ENCODE measurements around the gene C1orf94.

C1orf94 gene

GRCh38 chr1:34262023-34262853 lies 85.5 kb downstream of the C1orf94 start:
- no peak for DNase-seq

- no peak for DNase-seq
Measured at GRCh38 chr1:34262921-34263320, 86.2 kb downstream of the C1orf94 start.

- no peak for DNase-seq
Measured at GRCh38 chr1:34263406-34263805, 86.7 kb downstream of the C1orf94 start.

- no peak for DNase-seq
Measured at GRCh38 chr1:34265396-34265795, 88.7 kb downstream of the C1orf94 start.

DNA sequence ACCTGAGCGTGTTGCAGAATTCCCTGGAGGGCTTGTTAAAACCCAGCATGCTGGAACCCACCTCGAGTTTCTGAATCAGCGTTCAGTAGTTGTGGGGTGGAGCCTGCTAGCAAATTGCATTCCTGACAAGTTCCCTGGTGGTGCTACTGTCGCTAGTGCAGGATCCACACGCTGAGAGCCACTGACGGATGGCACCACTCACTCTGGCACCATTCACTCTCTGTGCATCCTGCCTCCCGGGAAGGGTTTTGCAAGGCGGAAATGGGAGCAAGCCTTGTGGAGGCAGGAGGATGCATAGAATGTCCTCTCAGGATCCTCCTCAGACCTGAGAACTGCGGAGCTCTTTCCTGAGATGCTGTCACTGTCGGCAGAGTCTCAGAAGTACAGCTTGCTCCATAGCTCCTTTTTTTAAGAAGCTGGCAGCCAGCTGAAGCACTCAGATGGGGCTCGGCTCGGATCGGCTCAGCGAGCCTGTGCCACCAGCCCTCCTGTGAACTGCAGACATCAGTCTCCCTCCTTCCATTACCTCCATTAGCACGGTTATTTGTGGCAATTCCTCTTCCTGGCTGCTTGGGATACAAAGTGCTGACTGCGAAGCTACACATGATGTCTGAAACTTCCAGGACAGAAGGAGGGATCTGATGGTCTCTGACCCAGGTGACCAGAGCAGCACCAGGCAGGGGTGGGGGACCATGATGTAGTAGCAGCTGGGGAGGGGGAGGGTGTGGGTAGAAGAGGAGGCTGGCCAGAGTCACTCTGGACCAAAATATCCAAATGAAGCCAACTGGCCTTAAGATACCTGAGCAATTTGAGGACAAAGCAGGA lies 89.6 kb downstream of the C1orf94 start:
- no peak for DNase-seq

DNA sequence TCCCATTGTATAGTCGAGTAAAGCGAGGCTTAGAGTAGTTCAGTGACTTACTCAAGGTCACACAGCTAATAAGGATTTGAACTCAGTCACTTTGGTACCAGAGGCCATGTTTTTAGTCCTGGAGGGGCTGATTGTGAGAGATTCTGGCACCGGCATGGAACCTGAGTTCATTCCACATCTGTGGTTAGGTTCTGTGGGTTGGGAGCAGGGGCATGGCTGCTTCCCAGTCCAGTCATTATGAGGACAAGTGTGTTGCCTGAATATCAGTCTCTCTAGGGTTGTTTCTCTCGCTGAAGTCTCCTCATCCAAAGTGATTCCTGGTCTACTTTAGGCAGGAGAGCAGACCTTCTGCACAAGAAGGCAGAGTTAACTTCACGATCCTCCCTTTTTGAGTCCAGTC lies 90.6 kb downstream of the C1orf94 start:
- no peak for DNase-seq

DNA sequence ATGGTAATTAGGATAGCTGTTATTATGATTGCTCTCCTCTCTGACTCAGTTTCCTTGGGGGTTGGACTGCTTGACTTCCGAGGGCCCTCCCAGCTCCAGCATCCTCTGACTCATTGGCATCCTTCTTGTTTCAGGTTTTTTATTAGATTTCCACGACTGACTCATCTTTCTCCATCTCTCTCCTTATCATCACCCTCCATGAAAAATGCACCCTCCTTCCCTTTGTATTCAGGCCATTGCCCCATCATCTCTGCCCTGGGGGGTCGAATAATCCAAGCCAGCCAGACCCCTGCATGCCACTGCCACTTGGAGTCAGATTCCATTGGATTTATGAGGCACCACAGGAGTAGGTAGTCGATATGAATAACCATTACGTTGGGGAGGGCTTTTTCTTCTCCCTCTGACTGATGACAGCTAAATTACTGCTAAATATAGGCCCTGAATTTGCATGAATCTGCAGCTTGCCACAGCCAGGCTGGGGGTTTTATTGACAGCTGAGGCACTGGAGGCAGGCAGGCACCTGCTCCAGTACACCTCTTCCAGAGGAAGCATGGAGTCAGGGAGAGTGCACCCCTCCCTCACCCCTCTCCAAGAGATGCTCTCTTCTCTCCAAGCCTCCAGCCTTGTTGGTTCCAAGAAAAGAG lies 91.7 kb downstream of the C1orf94 start:
- no peak for DNase-seq

All from inflammatory macrophage treated with lipopolysaccharide for 4 hours (primary cell).